SHP77 treated with DMSO at 0.1 percent for 48 hours (cell line): ENCODE measurements around the gene RAPH1.
"Not testable (repeated sequence)": the region's sequence is repeated elsewhere in the genome, so short reads cannot be mapped to it uniquely, and the experiment has no call there.

Experiments
- DNase-seq: peaks from one replicate; lab custom pipeline; 2025; lab: John Stamatoyannopoulos, UW

RAPH1 gene

GRCh38 chr2:203432811-203433210 is 102.3 kb downstream of the RAPH1 start:
- DNase-seq, result no peak

GRCh38 chr2:203431391-203432185 is 103.5 kb downstream of the RAPH1 start:
- DNase-seq, result no peak

GRCh38 chr2:203429643-203430042 is 105.5 kb downstream of the RAPH1 start:
- not testable (repeated sequence) for DNase-seq

- no peak for DNase-seq
Observed at GRCh38 chr2:203427061-203427460, 108.0 kb downstream of the RAPH1 start.

GRCh38 chr2:203418271-203418670 is 116.8 kb downstream of the RAPH1 start:
- no peak for DNase-seq

- no peak for DNase-seq
Observed at GRCh38 chr2:203413796-203414195, 121.3 kb downstream of the RAPH1 start.

GRCh38 chr2:203412546-203413331 is 122.4 kb downstream of the RAPH1 start:
- DNase-seq, result no peak

GRCh38 chr2:203407496-203407895 is 127.6 kb downstream of the RAPH1 start:
- no peak for DNase-seq

GRCh38 chr2:203404996-203405395 is 130.1 kb downstream of the RAPH1 start:
- DNase-seq, result no peak

- DNase-seq, result no peak
Observed at GRCh38 chr2:203400805-203401585, 134.1 kb downstream of the RAPH1 start.

GRCh38 chr2:203399031-203399430 is 136.1 kb downstream of the RAPH1 start:
- DNase-seq, result no peak

GRCh38 chr2:203396667-203397066 is 138.4 kb downstream of the RAPH1 start:
- DNase-seq, result no peak

GRCh38 chr2:203395858-203396257 is 139.2 kb downstream of the RAPH1 start:
- DNase-seq, result no peak

- DNase-seq, result no peak
Observed at GRCh38 chr2:203394519-203395227, 140.4 kb downstream of the RAPH1 start.

GRCh38 chr2:203388153-203388552 is 146.9 kb downstream of the RAPH1 start:
- not testable (repeated sequence) for DNase-seq

- DNase-seq, result no peak
Observed at GRCh38 chr2:203383038-203383437, 152.1 kb downstream of the RAPH1 start.

- DNase-seq, result no peak
Observed at GRCh38 chr2:203379156-203379555, 155.9 kb downstream of the RAPH1 start.

GRCh38 chr2:203376173-203376572 is 158.9 kb downstream of the RAPH1 start:
- DNase-seq, result no peak

GRCh38 chr2:203372706-203373105 is 162.4 kb downstream of the RAPH1 start:
- not testable (repeated sequence) for DNase-seq

- no peak for DNase-seq
Observed at GRCh38 chr2:203366639-203367466, 168.2 kb downstream of the RAPH1 start.

- no peak for DNase-seq
Observed at GRCh38 chr2:203361922-203362321, 173.2 kb downstream of the RAPH1 start.
